Measurements from ENCODE around the gene PLEKHA7.
A peak's percentile ranks its signal among the peaks of the same experiment; 100 is the strongest.

PLEKHA7 gene

GRCh38 chr11:16933756-16934603, 80.2 kb downstream of the PLEKHA7 start:
- TF ChIP-seq, protein P1, sequence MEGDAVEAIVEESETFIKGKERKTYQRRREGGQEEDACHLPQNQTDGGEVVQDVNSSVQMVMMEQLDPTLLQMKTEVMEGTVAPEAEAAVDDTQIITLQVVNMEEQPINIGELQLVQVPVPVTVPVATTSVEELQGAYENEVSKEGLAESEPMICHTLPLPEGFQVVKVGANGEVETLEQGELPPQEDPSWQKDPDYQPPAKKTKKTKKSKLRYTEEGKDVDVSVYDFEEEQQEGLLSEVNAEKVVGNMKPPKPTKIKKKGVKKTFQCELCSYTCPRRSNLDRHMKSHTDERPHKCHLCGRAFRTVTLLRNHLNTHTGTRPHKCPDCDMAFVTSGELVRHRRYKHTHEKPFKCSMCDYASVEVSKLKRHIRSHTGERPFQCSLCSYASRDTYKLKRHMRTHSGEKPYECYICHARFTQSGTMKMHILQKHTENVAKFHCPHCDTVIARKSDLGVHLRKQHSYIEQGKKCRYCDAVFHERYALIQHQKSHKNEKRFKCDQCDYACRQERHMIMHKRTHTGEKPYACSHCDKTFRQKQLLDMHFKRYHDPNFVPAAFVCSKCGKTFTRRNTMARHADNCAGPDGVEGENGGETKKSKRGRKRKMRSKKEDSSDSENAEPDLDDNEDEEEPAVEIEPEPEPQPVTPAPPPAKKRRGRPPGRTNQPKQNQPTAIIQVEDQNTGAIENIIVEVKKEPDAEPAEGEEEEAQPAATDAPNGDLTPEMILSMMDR (IDR thresholded peaks at IDR 0.05; ENCODE audit: low read length, missing control alignments): no peak
- DNase-seq (ENCODE audit: low read depth): peak; percentile 40
- no peak overlapping the region for H3K4me3 ChIP-seq (replicated peaks; ENCODE audit: low read depth, low read length)

DNA sequence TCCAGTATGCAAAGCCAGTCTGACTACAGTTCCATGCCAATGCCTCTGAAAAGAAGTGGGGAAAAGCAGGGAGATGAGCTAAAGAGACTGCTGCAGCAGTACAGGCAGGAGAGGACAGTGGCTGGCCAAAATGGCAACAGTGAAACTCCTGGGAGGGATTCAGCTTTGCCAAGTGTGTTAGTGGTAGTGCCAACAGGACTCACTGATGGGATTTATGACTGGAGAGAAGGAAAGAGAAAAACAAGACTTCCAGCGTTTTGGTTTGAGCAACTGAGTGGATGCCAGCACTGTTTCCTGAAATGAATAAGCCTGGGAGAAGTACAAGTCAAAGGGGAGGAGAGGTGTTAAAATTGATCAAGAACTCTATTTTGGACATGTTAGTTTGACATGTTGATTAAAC, 80.9 kb downstream of the PLEKHA7 start:
- TF ChIP-seq, protein P1 (IDR thresholded peaks at IDR 0.05; ENCODE audit: low read length, missing control alignments): no peak
- DNase-seq (ENCODE audit: low read depth): no peak
- H3K4me3 ChIP-seq (replicated peaks; ENCODE audit: low read depth, low read length): no peak overlapping the region

- DNase-seq (ENCODE audit: low read depth): no peak
- H3K4me3 ChIP-seq (replicated peaks; ENCODE audit: low read depth, low read length): no peak overlapping the region
- TF ChIP-seq, protein P1 (IDR thresholded peaks at IDR 0.05; ENCODE audit: low read length, missing control alignments): no peak
These were observed 86.2 kb downstream of the PLEKHA7 start for GRCh38 chr11:16928044-16928443.

DNA sequence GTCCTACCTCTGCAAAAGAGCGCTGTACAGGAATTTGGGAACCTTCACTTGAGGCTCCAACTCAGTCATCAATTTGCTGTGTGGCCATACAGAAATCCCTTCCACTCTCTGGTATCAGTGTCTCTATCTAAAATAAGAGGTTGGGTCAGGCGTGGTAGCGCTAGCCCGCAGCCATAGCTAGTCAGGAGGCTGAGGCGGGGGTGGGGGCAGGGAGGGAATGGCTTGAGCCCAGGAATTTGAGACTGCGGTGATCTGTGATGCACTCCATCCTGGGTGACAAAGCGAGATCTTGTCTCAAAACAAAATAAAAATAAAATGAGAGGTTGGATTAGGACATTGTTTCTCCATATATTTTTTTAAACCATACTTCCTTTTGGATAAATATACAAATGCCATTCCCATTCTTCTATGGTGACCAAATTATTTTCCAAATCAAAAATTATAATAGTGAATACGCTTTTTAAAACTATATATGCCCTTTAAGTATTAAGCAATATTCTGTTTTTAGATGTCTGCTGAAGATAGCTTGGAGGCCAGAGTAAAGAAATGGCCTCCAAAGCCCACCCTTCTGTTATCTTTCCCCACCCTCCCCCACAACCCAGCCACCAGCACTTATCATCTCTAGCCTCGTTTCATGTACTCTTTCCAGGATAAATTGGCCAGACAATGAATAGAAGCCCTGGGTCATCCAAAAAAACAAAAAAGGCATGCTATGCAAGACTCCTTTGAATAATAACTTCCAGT, 87.2 kb downstream of the PLEKHA7 start:
- H3K4me3 ChIP-seq (replicated peaks; ENCODE audit: low read depth, low read length): no peak overlapping the region
- DNase-seq (ENCODE audit: low read depth): no peak
- TF ChIP-seq, protein P1 (IDR thresholded peaks at IDR 0.05; ENCODE audit: low read length, missing control alignments): no peak

GRCh38 chr11:16925561-16926065, 88.6 kb downstream of the PLEKHA7 start:
- peak; percentile 25 for DNase-seq (ENCODE audit: low read depth)
- TF ChIP-seq, protein P1 (IDR thresholded peaks at IDR 0.05; ENCODE audit: low read length, missing control alignments): no peak
- H3K4me3 ChIP-seq (replicated peaks; ENCODE audit: low read depth, low read length): peak overlapping the region; percentile 25

DNA sequence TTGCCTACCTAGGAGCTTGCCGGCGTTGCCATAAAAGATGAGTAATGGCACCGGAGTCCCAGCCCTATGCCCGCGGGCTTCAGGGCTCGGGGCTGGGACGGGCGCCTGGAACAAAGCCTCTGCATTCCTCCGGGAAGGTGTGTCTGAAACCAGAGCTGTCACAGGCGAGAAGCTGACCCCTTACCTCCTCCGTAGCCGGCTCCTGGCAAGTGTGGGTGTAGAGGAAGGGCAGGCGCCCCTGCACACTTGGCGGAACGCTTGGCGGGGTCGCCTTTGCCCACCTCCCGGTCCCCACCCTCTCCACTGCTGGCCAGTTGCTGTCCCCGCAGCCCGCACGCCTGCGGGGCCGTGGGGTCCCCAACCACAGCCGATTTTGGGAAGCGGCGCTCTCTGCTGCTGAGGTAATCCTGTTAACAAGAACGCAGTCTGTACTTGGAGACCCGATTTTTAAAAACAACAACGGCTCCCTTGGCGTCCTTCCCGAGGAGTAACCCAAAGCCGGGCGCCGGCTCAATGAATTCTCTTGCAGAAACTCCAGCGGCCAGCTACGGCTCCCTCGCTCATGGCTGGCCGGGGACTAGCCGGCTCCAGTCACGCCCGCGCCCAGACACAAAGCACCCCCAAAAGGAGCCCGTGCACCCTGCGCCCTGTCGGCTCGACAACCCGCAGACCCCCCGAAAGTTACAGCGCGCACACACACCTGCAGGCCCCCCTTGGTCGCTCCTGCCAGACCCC, 89.2 kb downstream of the PLEKHA7 start:
- peak; percentile 25 for DNase-seq (ENCODE audit: low read depth)
- TF ChIP-seq, protein P1 (IDR thresholded peaks at IDR 0.05; ENCODE audit: low read length, missing control alignments): no peak
- peak overlapping the region; percentile 19 for H3K4me3 ChIP-seq (replicated peaks; ENCODE audit: low read depth, low read length)
